Gastroesophageal sphincter (tissue), 4 donors: ENCODE data around the gene PEA15. TPM values are rescaled to one million over a fixed set of nuclear protein-coding genes. Genes with fewer than 3 reads are reported as not detected.

Source experiments
- ATAC-seq: fragments of 150-250 bp; one replicate; pipeline ENCODE4 v1.9.1; 2016; ENCODE audit warnings: mild to moderate bottlenecking, moderate library complexity
- H3K27ac ChIP-seq, 4 donors: fragments of 200-600 bp; sonication (generic) in 3 of 4; 1 replicate in 3 of 4; 2 replicates in 1 of 4; pipeline ENCODE4 v1.5.1; 2016 to 2019
- H3K27me3 ChIP-seq: fragments of 200-600 bp; sonication (generic); one replicate; pipeline ENCODE4 v1.5.1; 2019
- H3K36me3 ChIP-seq, 2 donors: fragments of 200-600 bp; sonication (generic); one replicate each; pipeline ENCODE4 v1.5.1; 2019; ENCODE audit warnings: control low read depth in 1 of 2
- H3K4me1 ChIP-seq, 3 donors: fragments of 200-600 bp; sonication (generic); 1 replicate in 2 of 3; 2 replicates in 1 of 3; pipeline ENCODE4 v1.5.1; 2016 to 2019; ENCODE audit warnings: control low read depth in 2 of 3
- H3K4me3 ChIP-seq, 2 donors: fragments of 200-600 bp; sonication (generic); one replicate each; pipeline ENCODE4 v1.5.1; 2019; ENCODE audit warnings: mild to moderate bottlenecking in 1 of 2, moderate library complexity in 1 of 2
- H3K9me3 ChIP-seq, 3 donors: fragments of 200-600 bp; sonication (generic); one replicate each; pipeline ENCODE4 v1.5.1; 2017 to 2019; ENCODE audit warnings: control low read depth in 2 of 3
- EP300 ChIP-seq: sonication (generic); formaldehyde crosslinking; IDR thresholded peaks from one replicate; pipeline ENCODE4 v1.6.1; 2017; ENCODE audit warnings: antibody characterized with exemption, mild to moderate bottlenecking
- POLR2A ChIP-seq, 2 donors: fragments of 450-650 bp; IDR thresholded peaks; one replicate each; pipeline ENCODE4 v1.6.1; 2017; ENCODE audit warnings: antibody characterized with exemption in 2 of 2, mild to moderate bottlenecking in 2 of 2, moderate library complexity in 1 of 2
- POLR2AphosphoS5 ChIP-seq: sonication (generic); formaldehyde crosslinking; IDR thresholded peaks from one replicate; pipeline ENCODE4 v1.6.1; 2017; ENCODE audit warnings: antibody characterized with exemption
- WGBS, 2 donors: methylation state at CpG; one replicate each; pipeline ENCODE4 v1.1.5; 2018; ENCODE audit warnings: low coverage in 1 of 2; 5-methylcytosine and 5-hydroxymethylcytosine counted together
- total RNA-seq, 4 donors: library from RNA; depleted of rRNA; stranded (reverse); fragments of >200 nt; gene quantifications; one replicate each; pipeline ENCODE4 v1.1.0, GENCODE V29; 2016
- TF ChIP-seq, protein P1 (sequence below), 4 experiments: fragments of 200-600 bp in 2 of 4; fragments of 450-650 bp in 2 of 4; sonication (generic) in 1 of 4; IDR thresholded peaks; one replicate each; pipeline ENCODE4 v1.5.1; 2017 to 2019; ENCODE audit warnings: antibody characterized with exemption in 4 of 4, mild to moderate bottlenecking in 2 of 4, moderate library complexity in 2 of 4

PEA15 gene, protein sequence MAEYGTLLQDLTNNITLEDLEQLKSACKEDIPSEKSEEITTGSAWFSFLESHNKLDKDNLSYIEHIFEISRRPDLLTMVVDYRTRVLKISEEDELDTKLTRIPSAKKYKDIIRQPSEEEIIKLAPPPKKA
- 100 to 1,000 TPM in 3 of 4 donors, 10 to 100 TPM in 1; 94.6 to 325 (median 164) TPM for total RNA-seq

DNA sequence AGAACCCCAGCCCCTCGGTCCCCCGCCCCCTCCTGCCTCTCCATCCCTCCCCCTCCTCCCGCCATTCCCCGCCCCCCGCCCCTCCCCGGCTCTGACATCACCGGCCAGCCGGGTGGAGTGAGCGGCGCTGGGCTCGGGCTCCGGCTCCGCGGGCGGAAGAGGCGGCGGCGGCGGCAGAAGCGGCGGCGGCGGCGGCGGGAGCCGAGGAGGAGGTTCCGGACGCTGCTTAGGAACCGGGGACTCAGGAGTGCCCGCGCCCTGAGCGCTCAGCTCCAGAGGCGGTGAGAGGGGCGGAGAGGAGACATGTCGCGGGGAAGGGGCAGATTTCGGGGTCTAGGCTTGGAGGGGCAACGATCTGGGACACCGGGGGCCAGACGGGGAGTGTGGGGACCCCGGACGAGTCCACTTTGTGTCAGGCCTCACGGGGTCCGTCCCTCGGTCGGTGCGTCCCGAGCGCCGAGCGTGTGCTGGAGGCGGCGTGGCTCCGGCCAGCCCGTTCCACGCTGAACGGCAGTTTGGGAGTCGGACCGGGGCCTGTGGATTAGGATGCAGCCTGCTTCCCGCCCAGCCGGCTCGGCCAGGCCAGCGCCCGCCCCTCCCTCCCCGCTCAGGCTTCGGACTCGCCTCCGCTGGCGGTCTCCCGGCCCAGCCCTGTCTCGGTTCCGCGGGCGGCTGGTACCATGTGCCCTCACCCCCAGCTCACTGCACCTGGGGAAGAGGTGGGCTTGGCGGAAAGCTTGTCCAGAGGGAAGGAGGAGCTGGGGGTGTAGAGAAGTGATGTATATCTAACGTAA, at the start of gene PEA15:
TSS of gene PEA15 (plus strand) at position 143 of the 794 bp plus-strand sequence. CDS start 6,161 bp downstream, outside the sequence.
- ATAC-seq: peak; percentile 87
- peaks cover 17 to 59% (median 43%) of the 10 kb centered on the region in 3 donors for H3K4me1 ChIP-seq

DNA sequence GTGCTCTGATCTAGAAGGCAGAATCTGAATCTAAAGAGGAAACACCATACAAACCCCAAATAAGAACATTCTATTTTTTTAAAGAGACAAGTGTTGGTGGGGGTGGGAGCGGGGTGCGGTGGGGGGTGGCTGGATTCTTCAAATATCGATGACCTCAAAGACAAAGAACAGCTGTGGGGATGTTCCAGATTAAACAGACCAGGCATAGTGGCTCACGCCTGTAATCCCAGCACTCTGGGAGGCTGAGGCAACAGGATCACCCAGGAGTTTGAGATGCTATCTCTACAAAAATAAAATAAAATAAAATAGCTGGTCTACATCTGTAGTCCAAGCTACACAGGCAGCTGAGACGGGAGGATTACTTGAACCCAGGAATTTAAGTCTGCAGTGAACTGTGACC, 48.8 kb upstream of the PEA15 start:
- Histone ChIP-seq H3K4me3 (no peak overlapping the region), H3K9me3 (no peaks in the 10 kb centered on the region), H3K27ac (no peak overlapping the region), H3K36me3 (no peaks in the 10 kb centered on the region), H3K4me1 (no peaks in the 10 kb centered on the region), H3K27me3 (no peaks in the 10 kb centered on the region)
- 57 to 59% methylated on average over 1 to 4 of the region's 5 CpGs for WGBS, 2 donors
- no peak for ATAC-seq
- TF ChIP-seq EP300 (no peak), POLR2A (IDR thresholded peaks at IDR 0.05) (no peak), POLR2AphosphoS5 (no peak)
- TF ChIP-seq, protein P1, sequence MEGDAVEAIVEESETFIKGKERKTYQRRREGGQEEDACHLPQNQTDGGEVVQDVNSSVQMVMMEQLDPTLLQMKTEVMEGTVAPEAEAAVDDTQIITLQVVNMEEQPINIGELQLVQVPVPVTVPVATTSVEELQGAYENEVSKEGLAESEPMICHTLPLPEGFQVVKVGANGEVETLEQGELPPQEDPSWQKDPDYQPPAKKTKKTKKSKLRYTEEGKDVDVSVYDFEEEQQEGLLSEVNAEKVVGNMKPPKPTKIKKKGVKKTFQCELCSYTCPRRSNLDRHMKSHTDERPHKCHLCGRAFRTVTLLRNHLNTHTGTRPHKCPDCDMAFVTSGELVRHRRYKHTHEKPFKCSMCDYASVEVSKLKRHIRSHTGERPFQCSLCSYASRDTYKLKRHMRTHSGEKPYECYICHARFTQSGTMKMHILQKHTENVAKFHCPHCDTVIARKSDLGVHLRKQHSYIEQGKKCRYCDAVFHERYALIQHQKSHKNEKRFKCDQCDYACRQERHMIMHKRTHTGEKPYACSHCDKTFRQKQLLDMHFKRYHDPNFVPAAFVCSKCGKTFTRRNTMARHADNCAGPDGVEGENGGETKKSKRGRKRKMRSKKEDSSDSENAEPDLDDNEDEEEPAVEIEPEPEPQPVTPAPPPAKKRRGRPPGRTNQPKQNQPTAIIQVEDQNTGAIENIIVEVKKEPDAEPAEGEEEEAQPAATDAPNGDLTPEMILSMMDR (IDR thresholded peaks at IDR 0.05): no peak

More for the DNA sequence above, at the start of gene PEA15:
- Histone ChIP-seq H3K27ac (peak within 1 kb of the TSS; percentile 84 to 98 (median 96)), H3K4me3 (peak within 1 kb of the TSS; percentile 74 to 94), H3K9me3 (no peaks in the 10 kb centered on the region), H3K27me3 (no peaks in the 10 kb centered on the region), H3K36me3 (peaks cover 0 to 10% of the 10 kb centered on the region in 2 donors)
- 0% methylated on average over 1 of the region's 76 CpGs for WGBS, 2 donors
- TF ChIP-seq POLR2A (IDR thresholded peaks at IDR 0.05) (peak; percentile 71 to 74), POLR2AphosphoS5 (peak; percentile 54)
- TF ChIP-seq, protein P1 (IDR thresholded peaks at IDR 0.05): no peak

DNA sequence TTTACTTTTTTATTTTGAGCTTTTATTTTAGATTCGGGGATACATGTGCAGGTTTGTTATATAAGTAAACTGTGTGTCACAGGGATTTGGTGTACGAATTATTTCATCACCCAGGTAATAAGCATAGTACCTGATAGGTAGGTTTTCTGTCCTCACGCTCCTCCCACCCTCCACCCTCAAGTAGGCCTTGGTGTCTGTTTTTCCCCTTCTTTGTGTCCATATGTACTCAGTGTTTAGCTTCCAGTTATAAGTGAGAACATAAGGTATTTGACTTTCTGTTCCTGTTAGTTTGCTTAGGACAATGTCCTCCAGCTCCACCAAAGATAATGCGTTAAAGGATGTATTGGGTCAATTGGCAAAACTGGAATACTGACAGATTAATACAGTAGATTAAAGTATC, 48.0 kb upstream of the PEA15 start:
- no peaks in the 10 kb centered on the region for H3K36me3 ChIP-seq
- H3K27ac ChIP-seq: no peak overlapping the region
- TF ChIP-seq, protein P1 (IDR thresholded peaks at IDR 0.05): no peak
- TF ChIP-seq EP300 (no peak), POLR2AphosphoS5 (no peak), POLR2A (IDR thresholded peaks at IDR 0.05) (no peak)
- no peaks in the 10 kb centered on the region for H3K4me1 ChIP-seq
- no peaks in the 10 kb centered on the region for H3K27me3 ChIP-seq
- H3K9me3 ChIP-seq: no peaks in the 10 kb centered on the region
- no peak overlapping the region for H3K4me3 ChIP-seq
- no peak for ATAC-seq
- WGBS, 2 donors: 80 to 91% methylated on average over 4 of the region's 4 CpGs

DNA sequence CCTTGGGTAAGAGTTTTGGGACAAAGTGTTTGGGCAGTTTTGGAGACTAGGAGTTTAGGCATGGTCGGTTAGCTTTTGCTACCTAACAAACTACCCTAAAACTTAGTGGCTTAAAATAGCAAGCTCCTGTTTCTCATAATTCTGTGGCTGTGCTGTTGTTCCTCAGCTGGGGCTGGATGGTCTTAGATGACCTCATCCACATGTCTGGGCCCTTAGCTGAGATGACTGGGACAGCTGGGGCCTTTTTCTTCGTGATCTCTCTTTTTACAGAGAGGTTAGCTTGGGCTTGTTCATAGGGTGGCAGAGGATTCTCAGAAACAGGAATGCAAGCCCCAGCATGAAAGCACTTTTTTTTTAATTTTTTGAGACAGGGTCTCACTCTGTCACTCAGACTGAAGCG, 47.2 kb upstream of the PEA15 start:
- no peak overlapping the region for H3K4me3 ChIP-seq
- no peak overlapping the region for H3K27ac ChIP-seq
- no peak for TF ChIP-seq POLR2AphosphoS5
- TF ChIP-seq, protein P1 (IDR thresholded peaks at IDR 0.05): no peak
- TF ChIP-seq EP300: no peak
- no peak for TF ChIP-seq POLR2A (IDR thresholded peaks at IDR 0.05)
- 78 to 84% methylated on average over 1 to 3 of the region's 3 CpGs for WGBS, 2 donors
- H3K27me3 ChIP-seq: no peaks in the 10 kb centered on the region
- H3K4me1 ChIP-seq: no peaks in the 10 kb centered on the region
- H3K9me3 ChIP-seq: no peaks in the 10 kb centered on the region
- H3K36me3 ChIP-seq: no peaks in the 10 kb centered on the region
- no peak for ATAC-seq
